HG03439 (cell line): ENCODE data around the gene HADH.

Source experiments
- ATAC-seq: cut with Tn5 transposase; IDR thresholded peaks from one replicate; pipeline ENCODE4 v1.9.1; 2021; ENCODE audit warnings: mild to moderate bottlenecking, moderate library complexity; ENCODE audit not compliant: unreplicated experiment

HADH gene

GRCh38 chr4:108055787-108056186, 66.1 kb downstream of the HADH start:
- no peak for ATAC-seq

DNA sequence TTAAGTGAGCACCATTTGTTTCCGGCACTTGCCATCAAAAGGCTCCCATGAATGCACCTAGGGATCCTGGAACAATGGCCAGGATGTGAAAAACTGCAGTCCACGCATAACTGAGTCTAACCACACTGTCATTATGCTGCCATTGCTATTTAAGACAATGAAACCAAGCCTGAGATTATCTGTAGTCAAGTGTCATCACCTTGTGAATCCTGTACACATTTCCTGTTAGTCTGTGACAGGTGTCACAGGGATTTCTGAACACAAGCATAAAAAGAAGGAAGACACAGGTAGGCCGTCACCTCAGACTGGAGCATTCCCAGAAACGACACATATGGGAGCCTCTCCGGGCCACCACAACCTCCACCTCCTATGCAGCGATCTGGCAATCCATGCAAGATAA, 66.7 kb downstream of the HADH start:
- ATAC-seq = no peak

DNA sequence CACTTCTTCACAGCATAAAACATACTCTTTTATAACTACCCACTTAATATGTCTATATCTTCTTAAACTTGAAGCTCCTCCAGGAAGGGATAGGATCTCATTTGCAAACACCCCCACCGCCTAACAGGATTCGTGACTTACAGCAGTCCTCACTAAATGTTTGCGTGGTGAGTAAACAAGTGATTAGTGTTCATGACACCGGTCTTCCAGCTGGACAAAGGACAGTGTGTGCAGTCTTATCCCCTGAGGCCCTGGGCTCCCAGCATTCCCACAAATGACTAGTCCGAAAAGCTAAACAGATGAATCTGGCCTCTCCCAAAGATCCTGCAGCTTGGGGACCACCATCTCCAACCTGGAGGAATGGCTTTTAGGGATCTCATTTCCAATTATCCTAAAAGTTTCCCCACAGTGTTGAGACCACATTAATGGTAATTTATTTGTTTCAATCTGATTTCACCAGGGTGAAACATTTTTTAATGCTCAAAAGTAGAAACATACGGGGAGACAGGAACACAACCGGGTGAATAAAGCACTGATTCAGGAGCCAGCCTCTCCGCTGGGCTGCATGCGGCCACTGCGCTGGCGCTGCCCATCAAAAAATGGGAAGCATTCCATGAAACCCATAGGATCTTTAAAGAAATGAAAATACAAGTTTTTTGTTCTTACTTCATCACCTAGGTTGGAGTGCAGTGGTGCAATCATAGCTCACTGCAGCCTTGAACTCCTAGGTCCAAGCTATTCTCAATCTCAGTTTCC, 69.2 kb downstream of the HADH start:
- ATAC-seq = no peak

GRCh38 chr4:108060164-108060563, 70.5 kb downstream of the HADH start:
- no peak for ATAC-seq

DNA sequence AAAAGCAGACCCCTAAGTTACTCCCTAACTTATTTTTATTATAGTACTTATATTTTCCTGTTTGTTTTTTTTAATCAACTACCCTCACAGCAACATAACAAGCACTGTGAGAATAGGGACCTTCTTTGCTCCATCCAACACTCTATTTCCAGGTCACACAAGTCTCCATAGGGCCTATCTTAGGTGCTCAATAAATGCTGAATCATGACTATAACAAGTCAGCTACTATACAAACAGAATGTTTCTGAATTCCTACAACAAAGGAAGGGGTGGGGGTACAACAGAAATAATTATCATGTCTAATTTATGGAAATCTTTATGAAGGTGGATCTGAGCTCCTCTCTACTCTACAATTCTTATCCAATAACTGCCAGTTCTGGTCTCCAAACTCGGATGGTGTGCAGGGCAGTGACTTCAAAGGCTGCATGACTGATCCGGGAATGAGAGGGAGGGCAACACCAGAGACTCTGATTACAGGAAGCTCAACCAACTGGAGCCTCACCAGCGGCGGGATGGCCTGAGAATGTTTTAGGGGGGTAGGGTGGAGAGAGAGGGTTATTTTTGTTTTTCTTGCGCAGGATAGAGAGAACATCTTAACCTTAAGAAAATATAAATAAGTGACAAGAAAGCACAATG, 71.1 kb downstream of the HADH start:
- no peak for ATAC-seq

DNA sequence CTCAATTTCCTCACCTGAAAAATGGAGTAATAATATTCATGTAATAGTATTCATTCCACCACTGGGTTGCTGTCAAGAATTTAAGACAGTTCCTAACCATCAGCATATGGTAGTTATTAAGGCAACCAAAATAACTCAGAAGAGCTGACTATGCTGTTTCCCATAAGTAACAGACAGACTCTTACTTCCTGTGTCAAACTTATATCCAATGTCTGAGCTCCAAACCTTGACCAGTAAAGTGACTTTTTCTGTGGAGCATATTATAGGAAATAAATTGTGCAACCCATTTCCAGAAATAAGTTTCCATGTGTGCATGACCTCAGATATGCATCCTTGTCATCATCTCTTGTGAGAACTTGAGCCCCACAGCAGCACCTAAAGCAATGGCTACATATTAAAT, 78.8 kb downstream of the HADH start:
- ATAC-seq = no peak

DNA sequence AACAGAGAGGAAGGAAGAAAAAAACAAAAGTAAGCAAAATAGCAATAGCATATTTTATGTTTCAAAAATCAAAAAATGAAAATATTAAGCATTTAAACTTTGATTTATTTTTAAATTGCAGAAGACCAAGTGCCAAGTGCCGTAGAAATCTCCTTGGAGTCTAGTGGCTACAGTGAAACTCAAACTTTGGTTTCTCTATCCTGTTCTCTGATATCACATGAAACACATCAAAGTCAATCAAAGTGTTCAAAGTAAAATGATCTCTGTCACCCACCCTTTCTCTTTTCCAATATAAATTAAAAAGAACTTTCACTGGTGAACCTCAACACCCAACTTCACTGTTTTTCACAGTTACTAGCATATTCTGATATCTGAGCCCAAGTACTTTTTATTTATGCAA, 81.1 kb downstream of the HADH start:
- ATAC-seq = no peak

GRCh38 chr4:108072300-108072699, 82.6 kb downstream of the HADH start:
- no peak for ATAC-seq

DNA sequence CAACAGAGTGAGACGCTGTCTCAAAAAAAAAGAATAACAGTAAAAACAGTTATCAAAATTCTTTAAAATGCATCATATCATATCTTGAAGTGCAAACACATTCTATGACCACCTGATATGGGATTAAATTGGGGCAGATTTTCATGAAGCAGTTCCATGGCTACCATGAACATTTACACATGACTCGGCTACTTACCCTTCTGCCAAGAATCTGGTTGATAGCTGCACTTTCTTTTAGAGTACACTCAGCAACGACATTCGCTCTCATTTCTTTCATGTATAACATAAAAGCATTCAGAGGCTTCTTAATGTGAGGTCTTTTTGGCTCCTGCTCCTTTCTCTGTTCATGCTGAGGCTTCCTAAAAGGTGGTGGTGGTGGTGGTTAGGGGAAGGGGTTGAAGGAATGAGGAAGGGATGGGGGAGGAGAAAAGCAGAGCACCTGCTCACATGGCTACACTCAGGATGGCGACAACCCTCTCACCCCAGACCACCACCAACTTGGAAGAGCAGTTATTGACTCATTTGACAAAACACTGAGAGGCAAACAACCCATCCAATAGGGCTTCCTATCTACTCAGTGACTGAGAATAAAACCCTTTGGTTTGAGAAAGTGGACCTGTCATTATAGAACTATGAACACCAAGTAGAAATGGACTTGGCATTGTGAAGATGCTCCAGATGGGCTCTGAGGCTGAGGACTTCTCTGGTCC, 88.5 kb downstream of the HADH start:
- ATAC-seq = no peak

DNA sequence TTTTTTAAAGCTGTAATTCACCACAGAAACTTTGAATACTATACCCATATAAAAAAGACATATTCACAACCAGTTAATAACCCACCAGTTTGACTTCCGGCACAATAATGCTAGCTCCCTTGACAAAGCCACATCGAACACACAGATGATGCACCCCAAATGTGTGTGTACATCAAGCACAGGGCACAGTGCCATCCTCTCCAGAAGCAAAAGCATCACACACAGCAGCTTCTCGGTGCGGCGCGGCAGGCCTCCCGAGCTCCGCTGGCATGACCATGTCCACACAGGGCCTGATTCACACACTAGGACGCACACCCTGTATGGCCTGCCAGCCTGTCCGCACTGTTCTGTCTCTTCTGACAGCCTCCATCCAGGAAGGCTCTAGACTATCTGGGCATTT, 91.1 kb downstream of the HADH start:
- ATAC-seq = no peak

DNA sequence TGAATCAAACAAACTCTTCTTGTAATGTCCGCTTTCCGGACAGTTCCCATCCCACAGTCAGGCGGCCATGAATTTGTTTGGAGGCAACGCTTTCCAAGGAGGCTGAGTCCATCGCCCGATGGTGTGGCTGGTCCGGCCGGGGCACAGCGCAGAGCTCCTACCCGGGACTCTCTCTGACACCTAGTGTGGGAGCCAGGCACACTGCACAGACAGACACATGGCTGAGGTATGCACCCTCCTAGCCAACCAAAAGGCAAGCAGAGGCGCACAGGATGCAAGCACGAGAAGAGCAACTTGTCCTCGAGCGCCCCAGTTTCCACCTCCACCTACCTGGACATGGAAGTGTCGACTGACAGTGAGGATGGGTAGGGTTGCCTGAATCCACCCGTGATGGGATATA, 91.6 kb downstream of the HADH start:
- no peak for ATAC-seq
